ENCODE data around the gene TCEA2. TPM values are rescaled to one million over a fixed set of nuclear protein-coding genes. Genes with fewer than 3 reads are reported as not detected.

Gene TCEA2
- total and polyA plus RNA-seq, 2 of the 13 experiments (the other 11 are each of a cell fraction or from before 2014, with no cell fraction given) = 28.1 to 33.7 TPM

DNA sequence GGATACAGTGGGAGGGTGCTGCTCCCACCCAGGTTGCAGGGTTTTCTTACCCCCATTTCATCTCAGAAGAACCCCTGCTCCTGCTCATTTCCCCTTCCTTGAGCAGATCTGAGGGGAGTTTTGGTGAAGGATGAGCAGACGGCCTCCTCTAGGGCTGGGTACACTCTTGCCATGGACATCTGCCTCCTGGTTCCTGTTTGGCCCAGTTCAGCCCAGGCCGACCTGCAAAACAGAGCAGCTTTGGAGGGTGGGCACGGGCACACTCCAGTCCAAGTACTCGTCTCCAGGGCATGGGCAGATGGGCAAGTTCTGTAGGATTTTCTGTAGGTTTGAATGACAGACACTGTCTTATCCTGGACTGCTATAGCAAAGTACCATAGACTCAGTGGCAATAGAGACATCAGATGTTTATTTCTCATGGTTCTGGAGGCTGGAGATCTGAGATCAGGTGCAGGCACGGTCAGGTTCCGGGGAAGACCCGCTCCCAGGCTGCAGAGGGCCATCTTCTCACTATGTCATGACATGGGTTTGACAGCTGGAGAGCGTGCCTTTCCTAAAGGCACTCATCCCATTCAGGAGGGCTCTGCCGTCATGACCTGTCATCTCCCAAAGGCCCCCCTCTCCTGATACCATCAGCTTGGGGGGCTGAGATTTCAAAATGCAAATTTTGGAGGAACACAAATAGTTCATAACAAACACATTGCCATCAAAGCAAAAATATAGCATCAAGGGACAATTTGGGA, 38.1 kb downstream of the TCEA2 start:
- no peak; the same call in 1 of the 2 replicates for TF ChIP-seq EZH2 (conservative IDR thresholded peaks at IDR 0.05; ENCODE audit: low read depth, low read length)
- 0 out of 2 replicates have a peak, but pooled peaks have one; percentile 1 for TF ChIP-seq ZNF709 (CRISPR knock-in tag; IDR thresholded peaks at IDR 0.05)
- TF ChIP-seq ZFP82 (CRISPR knock-in tag; IDR thresholded peaks at IDR 0.05; ENCODE audit: borderline replicate concordance) = 0 out of 2 replicates have a peak, but pooled peaks have one; percentile 3
- no peak for TF ChIP-seq SNAPC4 (CRISPR knock-in tag; IDR thresholded peaks at IDR 0.05)
- no peak for TF ChIP-seq NFIC (IDR thresholded peaks at IDR 0.05; ENCODE audit: low read length)
- no peak for TF ChIP-seq POLR2AphosphoS5 (IDR thresholded peaks at IDR 0.05; ENCODE audit: low read depth, low read length)
- no peak for TF ChIP-seq ZNF567 (CRISPR knock-in tag; IDR thresholded peaks at IDR 0.05; ENCODE audit: borderline replicate concordance)
- TF ChIP-seq ZSCAN29 (CRISPR knock-in tag; conservative IDR thresholded peaks at IDR 0.05) = no peak
- TF ChIP-seq AHR (CRISPR knock-in tag; IDR thresholded peaks at IDR 0.05) = peak; percentile 9; the same call in 1 of the 2 replicates
- no peak for TF ChIP-seq MTA3 (CRISPR knock-in tag; IDR thresholded peaks at IDR 0.05)
- no peak for TF ChIP-seq ZBTB42 (CRISPR knock-in tag; IDR thresholded peaks at IDR 0.05)
- TF ChIP-seq, protein P1, sequence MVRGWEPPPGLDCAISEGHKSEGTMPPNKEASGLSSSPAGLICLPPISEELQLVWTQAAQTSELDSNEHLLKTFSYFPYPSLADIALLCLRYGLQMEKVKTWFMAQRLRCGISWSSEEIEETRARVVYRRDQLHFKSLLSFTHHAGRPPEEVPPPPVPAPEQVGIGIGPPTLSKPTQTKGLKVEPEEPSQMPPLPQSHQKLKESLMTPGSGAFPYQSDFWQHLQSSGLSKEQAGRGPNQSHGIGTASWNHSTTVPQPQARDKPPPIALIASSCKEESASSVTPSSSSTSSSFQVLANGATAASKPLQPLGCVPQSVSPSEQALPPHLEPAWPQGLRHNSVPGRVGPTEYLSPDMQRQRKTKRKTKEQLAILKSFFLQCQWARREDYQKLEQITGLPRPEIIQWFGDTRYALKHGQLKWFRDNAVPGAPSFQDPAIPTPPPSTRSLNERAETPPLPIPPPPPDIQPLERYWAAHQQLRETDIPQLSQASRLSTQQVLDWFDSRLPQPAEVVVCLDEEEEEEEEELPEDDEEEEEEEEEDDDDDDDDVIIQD (CRISPR knock-in tag; IDR thresholded peaks at IDR 0.05; ENCODE audit: low read depth) = no peak
- Histone ChIP-seq H3K27me3 (ENCODE audit: control insufficient read depth in 1 of 2, insufficient read depth in 2 of 2, low read length in 2 of 2) (peaks cover 43 to 76% of the 10 kb centered on the region in 2 experiments), H3K9me3 (ENCODE audit: low read length) (no peaks in the 10 kb centered on the region), H3K9ac (ENCODE audit: insufficient read depth, low read depth, low read length) (no peak overlapping the region), H4K20me1 (ENCODE audit: insufficient read depth, low read length) (peaks cover 3% of the 10 kb centered on the region; the same call in 1 of the 2 replicates), H3K4me2 (ENCODE audit: low read depth, low read length) (no peak overlapping the region), H3K27ac (ENCODE audit: extremely low read length, insufficient read depth, low read length) (no peak overlapping the region), H3K79me2 (ENCODE audit: insufficient read depth, low read length) (no peaks in the 10 kb centered on the region), H3K36me3 (replicated peaks in 1 of 2; ENCODE audit: control insufficient read depth in 1 of 2, insufficient read depth in 2 of 2, low read length in 2 of 2) (no peaks in the 10 kb centered on the region), H3K4me1 (ENCODE audit: insufficient read depth, low read length) (no peaks in the 10 kb centered on the region), H3K4me3 (replicated peaks in 1 of 3; ENCODE audit: insufficient read depth in 1 of 3, low read depth in 2 of 3, low read length in 3 of 3) (no peak overlapping the region), H2AFZ (ENCODE audit: low read length) (no peak overlapping the region)
- intact Hi-C loops (cut with micrococcal nuclease; ENCODE audit: unreplicated experiment) = no loop called here
- BruUV-seq (replicated peaks) = no TSS peak
- no peak for DNase-seq (ENCODE audit: low spot score)
- no peak for FAIRE-seq
- WGBS (ENCODE audit: low lambda C conversion rate) = 14% methylated on average over 9 of the region's 9 CpGs
- ChIA-PET CTCF (ENCODE audit: low intra/inter-chr PET ratio, low total read pairs) (interaction anchor here (0.6 to 2.9 kb wide), 3 partner anchors 19 to 185 kb away, joined by 3 to 21 read pairs (median 3); no protein-coding TSS in a partner anchor), POLR2A (no interaction called here)
- in situ Hi-C loops (cut with HindIII; ENCODE audit: extremely low pct_ligation_motif_present, low pct_unique_long_range_greater_than_20kb) = no loop called here
- ATAC-seq = no peak
